Stimulated activated CD4-positive, alpha-beta T cell treated with anti-CD3 and anti-CD28 coated beads, Interleukin-1b, Interleukin-23, amount 100 ng/mL, for 24 hours (primary cell): ENCODE measurements around the gene CWC27.

Experiments
- DNase-seq, 4 experiments: peaks; one replicate each; pipeline ENCODE4 v3.0.0-alpha.2; 2020; ENCODE audit warnings: low read depth in 4 of 4, low spot score in 1 of 4

The CWC27 gene

GRCh38 chr5:65032250-65032649 is 263.5 kb downstream of the CWC27 start:
- DNase-seq: no peak

DNA sequence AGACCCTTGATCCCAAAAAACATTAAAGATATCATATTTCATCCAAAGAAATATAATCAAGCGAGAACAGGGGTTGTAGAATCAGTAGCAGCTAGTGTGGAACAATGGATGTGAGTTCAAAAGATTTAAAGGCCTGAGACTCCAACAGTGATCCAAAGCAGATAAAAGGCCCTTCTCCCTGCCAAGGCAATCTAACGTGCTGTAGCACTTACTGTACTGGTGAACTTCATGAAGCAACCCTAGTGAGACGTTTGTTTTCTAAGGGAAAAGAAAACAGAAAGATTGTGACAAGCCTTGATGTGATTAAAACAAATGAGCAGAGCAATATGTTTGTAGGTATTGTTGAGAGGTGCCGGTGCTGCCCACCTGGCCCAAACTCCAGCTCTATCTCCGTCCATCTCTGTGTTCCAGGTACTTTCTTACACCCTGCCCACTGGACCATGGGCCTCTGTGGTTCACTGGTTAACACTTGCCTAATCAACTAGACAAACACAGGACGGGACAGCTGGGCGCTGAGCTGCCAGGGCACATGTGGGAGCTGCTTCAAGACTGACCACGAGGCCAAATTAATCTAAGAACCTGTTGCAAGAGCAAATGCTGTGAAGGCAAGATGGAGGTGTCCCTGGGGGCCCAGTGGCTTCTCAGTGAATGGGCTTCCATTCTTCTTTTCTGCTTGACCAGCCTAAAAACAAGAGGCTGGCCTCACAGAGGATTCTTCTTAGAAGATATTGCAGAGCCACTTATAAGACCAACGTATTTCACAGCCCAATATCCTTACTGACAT is 265.5 kb downstream of the CWC27 start:
- DNase-seq: no peak

- DNase-seq: no peak
Observed at GRCh38 chr5:65034813-65035209, 266.1 kb downstream of the CWC27 start.

DNA sequence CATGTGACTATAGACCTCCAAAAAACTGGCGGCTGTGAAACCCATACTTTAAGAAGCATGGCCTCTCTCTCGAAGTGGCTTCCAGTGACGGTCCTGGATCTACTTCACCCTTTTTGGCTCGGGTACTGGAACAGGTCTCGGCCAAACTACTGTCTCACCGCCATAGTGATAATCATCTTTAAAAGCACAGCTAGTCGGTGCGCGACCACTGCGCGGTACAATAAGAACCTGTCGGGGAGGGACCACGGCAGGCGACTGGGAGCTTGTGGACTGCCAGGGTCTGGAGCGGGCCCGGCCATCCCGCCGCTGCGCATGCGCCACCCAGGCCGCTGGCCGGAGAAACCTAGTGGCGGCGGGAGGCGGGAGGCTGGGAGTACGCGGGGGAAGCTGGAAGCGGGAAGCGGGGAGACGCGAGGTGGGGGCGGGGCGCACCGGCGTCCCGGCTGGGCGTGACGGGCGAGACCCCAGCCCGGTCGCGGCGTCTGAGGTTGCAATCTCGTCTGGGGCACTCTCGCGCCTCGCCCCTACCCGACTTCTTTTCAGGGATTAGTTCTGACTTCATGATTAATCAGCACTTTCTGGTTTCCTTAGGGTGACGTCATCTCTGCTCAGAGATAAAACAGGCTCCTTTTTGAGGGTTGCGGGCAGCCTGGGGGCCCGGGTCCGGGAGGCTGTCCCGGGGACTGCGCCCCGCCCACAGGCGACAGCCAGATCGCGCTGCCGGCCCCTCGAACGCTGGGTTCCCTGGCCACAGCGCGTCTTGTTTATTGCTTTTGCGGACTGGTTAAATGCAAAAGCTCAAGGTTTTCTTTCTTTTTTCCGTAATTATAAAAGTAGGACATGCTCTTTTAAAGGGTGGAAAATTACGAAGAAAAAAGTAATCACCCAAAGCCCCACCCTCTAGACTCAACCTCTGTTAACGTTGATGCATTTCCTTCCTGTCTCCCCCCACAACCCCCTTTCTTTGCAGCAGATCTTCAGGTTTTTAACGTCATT is 266.8 kb downstream of the CWC27 start:
- DNase-seq: peak; percentile 46 to 63 (median 54)

DNA sequence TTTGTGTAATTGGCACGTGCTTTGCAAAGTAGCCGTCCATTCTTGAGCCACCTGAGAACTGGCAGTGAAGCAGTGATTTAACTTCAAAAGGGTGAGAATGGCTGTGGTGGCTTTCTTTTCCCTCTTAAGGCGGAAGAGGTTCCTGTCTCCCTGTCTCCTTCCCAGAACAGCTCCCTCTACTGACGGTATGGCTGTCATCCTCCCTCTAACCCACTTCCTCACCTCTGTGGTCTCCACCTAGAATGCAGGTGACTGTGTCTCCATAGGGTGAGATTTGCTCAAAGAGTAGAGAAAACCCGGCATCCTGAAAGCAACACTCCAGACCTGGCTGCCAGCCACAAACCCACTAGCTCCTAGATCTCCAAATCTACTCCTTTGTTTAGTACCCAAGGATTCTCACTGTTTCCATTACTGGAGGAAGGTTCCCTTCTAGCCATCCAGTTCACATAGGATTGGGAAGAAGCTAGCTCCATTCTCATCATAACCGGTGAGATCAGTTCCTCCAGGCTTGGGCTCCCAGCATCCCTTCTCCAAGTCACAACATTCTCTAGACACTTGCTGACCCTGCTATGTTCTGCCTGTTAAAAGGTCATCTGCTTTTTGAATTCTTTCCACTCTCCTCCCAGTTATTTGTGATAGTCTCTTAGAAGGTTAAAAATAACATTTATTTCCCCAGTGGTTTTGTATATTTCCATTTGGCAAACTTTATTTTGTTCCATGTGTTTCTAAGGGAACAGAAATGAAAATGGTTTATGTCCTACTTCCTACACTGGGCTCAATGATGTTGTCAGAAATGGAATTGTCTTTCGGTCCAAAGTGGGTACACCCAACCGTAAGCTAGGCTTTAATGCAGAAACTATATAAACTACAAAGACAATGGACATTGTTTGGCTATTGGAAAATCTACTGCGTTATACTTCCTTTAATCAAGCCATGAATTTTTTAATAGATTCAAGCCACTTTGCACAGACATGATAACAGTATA is 269.4 kb downstream of the CWC27 start:
- no peak for DNase-seq

- DNase-seq: no peak
Observed at GRCh38 chr5:65041296-65042158, 272.8 kb downstream of the CWC27 start.

GRCh38 chr5:65043843-65044359 is 275.2 kb downstream of the CWC27 start:
- no peak for DNase-seq

DNA sequence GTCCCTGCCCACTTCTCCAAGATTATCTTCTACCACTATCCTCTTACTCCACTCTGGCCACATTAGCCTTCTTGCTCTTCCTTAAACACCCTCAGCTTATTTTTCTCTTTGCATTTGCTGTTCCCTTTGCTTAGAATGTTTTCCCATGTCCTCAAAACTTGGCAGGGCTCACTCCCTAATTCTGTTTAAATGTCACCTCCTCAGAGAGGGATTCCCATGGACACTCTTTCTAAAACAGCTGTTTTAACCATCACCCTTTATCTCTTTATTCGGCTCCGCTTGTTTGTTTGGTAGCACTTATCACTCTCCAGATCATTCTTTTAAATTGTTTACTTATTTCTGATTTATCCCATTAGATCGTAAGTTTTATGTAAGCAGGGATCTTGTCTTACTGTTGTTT is 278.5 kb downstream of the CWC27 start:
- DNase-seq: no peak

- no peak for DNase-seq
Observed at GRCh38 chr5:65047948-65048690, 279.4 kb downstream of the CWC27 start.

DNA sequence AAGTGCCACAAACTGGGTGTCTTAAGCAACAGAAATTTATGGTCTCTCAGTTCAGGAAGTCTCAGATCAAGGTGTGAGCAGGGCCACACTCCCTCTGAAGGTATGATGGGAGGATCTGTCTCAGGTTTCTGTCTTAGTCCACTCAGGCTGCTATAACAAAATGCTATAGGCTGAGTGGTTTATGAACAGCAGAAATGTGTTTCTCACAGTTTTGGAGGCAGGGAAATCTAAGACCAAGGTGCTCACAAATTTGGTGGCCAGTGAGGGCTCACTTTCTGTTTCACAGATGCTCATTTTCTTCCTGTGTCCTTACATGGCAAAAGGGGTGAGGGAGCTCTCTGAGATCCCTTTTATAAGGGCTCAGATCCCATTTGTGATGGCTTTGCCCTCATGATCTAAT is 281.4 kb downstream of the CWC27 start:
- no peak for DNase-seq

DNA sequence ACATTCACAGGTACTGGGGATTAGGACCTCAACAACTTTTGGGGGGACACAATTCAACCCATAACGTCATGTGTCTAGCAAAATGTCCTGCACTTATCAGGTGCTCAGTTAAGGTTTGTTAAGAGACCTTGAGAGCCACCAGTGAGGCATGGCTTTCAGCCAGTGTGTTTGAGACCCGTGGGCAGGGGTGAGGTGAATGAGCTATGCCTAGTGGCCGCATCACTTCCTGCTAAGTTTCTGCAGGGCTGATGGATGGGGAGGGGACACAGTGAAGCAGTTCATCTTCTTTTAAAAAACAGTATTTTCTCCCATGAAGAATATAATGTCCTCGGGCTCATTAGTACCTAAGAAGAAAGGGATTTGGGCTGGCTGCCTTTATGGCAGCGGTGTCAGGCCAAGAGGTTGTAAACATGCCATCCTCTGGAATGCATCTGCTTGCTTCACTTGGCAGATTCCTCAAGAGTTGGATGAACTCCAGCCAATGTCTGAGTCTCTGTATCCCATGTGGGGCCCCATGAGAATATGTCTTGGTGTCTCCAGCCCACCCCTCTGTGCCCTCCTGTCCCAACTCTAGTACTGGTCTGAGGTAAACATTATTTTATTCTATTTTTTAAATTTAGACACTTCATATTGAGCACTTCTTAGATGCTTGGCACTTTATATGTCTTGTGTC is 282.2 kb downstream of the CWC27 start:
- DNase-seq: no peak

DNA sequence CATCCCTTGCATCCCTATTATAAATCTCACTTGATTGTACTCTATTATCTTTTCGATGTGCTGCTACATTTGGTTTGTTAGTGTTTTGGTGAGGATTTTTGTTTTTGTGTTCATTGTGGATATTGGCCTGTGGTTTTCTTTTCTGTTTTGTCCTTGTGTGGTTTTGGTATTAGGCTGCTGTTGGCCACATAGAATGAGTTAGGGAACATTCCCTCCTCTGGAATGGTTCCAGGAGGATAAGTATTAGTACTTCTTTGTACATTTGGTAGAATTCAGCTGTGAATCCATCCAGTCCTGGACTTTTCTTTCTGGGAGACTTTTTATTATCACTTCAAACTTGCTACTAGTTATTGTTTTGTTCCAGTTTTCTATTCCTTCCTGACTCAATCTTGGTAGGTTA is 287.2 kb downstream of the CWC27 start:
- DNase-seq: no peak

GRCh38 chr5:65059681-65060598 is 291.2 kb downstream of the CWC27 start:
- no peak for DNase-seq

DNA sequence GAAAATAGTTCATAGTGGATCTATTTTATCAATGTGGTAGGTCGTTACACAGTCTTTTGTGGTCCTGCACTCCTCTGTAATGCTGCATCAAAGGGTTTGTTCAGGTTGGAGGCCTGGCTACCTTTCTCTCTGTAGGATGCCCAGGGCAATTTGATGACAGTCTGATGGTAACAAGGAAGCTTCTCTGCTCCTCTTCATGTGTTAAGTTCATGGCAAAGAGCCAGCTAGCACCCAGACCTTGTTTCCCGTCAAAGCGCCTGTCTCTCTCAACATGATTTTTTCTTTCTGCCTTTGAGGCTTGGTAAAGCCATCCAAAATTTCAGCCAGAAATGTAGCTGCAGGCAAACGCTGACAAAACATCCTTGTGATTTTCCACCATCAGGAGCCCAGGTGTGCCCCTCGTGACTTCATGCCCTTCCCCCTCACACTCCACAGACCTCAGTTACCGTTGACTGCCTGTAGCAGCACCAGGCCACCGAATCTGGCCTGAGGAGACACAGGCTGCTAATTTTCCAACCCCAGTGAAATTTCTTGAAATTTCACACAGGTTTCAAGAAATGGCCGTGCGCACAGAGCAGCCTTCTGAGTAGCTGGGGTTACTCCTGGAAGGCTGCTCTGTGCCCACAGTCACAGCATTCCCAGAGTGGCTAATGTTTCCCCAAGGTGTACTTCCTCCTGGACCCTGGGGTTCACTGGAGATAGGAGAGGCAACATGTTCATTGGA is 292.7 kb downstream of the CWC27 start:
- no peak for DNase-seq

GRCh38 chr5:65061974-65062353 is 293.2 kb downstream of the CWC27 start:
- no peak for DNase-seq

- DNase-seq: no peak
Observed at GRCh38 chr5:65062469-65063083, 293.8 kb downstream of the CWC27 start.
